GM18526 (cell line): ENCODE data around the gene CCDC170.

ENCODE experiments used
- POLR2A ChIP-seq: IDR thresholded peaks from 3 replicates; pipeline ENCODE4 v1.6.1; 2011; ENCODE audit not compliant: insufficient read length; ENCODE audit errors: extremely low read depth

Gene CCDC170

GRCh38 chr6:151493804-151494234 lies at the start of gene CCDC170:
CCDC170 (plus strand) TSS chr6:151494017; CDS start chr6:151494129, 112 bp downstream.
- TF ChIP-seq POLR2A = no peak

GRCh38 chr6:151445482-151445881 lies 48.3 kb upstream of the CCDC170 start:
- TF ChIP-seq POLR2A = no peak

- no peak for TF ChIP-seq POLR2A
Measured at GRCh38 chr6:151447237-151447636, 46.6 kb upstream of the CCDC170 start.

- no peak for TF ChIP-seq POLR2A
Measured at GRCh38 chr6:151448623-151449022, 45.2 kb upstream of the CCDC170 start.

- TF ChIP-seq POLR2A = no peak
Measured at GRCh38 chr6:151451417-151451949, 42.3 kb upstream of the CCDC170 start.

GRCh38 chr6:151451950-151452749 lies 41.7 kb upstream of the CCDC170 start, which contains the start of gene RMND1:
RMND1 (minus strand) TSS chr6:151452126; CDS start chr6:151445811, 6,315 bp downstream.
- TF ChIP-seq POLR2A = peak; percentile 75

- no peak for TF ChIP-seq POLR2A
Measured at GRCh38 chr6:151452750-151453427, 40.9 kb upstream of the CCDC170 start.

GRCh38 chr6:151461673-151462072 lies 32.1 kb upstream of the CCDC170 start:
- TF ChIP-seq POLR2A = no peak

- TF ChIP-seq POLR2A = no peak
Measured at GRCh38 chr6:151464702-151465101, 29.1 kb upstream of the CCDC170 start.

GRCh38 chr6:151475653-151476523 lies 17.9 kb upstream of the CCDC170 start:
- TF ChIP-seq POLR2A = no peak

- TF ChIP-seq POLR2A = no peak
Measured at GRCh38 chr6:151477726-151478125, 16.1 kb upstream of the CCDC170 start.

GRCh38 chr6:151478670-151479069 lies 15.1 kb upstream of the CCDC170 start:
- no peak for TF ChIP-seq POLR2A

GRCh38 chr6:151481786-151482185 lies 12.0 kb upstream of the CCDC170 start:
- no peak for TF ChIP-seq POLR2A

GRCh38 chr6:151482290-151482689 lies 11.5 kb upstream of the CCDC170 start:
- no peak for TF ChIP-seq POLR2A

GRCh38 chr6:151483994-151484393 lies 9.8 kb upstream of the CCDC170 start:
- no peak for TF ChIP-seq POLR2A
